GM19043 (cell line): ENCODE data around the gene VSIG10L.

Source experiments
- ATAC-seq: cut with Tn5 transposase; IDR thresholded peaks from one replicate; pipeline ENCODE4 v1.9.1; 2021; ENCODE audit warnings: low read depth; ENCODE audit not compliant: unreplicated experiment

VSIG10L gene

DNA sequence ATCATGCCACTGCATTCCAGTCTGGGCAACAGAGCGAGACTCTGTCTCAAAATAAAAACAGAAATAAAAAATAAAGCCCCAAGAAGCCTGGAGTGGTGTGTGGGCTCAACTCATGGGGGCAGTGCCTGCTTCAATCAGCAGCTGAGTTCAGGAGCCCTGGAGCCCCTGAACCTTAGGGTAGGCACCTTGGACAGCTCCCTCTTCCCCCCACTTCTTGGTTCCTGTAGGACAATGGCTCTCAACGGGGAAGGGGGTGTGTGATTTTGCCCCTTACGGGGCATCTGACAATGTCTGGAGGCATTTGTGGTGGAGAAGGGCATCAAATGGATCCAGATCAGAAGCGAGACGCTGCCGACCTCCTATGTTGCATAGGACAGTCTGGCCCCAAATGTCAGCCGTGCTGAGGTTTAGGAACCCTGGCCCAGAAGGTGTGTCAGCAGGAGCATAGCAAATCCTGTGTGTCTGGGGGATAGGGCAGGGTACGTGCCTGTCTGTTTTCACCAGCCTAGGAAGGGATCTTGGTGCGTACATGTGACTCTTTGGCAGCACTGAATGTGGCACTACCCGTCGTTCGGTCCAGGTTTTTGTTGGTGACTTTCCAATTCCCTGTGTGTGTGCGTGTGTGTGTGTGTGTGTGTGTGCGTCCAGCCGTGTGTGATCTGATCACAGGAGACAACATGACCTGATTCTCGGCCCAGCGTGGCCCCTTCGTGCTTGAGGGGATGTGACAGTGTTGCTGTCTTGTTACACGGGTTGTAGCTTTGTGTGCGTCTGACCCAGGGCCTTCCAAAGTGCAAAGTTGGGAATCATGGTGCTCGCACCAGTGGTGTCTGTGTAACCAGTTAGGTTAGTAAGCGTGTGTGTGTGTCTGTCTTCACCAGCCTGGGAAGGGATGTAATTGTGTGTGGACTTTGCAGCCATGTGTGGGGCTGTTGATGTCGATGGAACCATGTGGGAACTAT, 23.0 kb downstream of the VSIG10L start:
- ATAC-seq, result no peak

DNA sequence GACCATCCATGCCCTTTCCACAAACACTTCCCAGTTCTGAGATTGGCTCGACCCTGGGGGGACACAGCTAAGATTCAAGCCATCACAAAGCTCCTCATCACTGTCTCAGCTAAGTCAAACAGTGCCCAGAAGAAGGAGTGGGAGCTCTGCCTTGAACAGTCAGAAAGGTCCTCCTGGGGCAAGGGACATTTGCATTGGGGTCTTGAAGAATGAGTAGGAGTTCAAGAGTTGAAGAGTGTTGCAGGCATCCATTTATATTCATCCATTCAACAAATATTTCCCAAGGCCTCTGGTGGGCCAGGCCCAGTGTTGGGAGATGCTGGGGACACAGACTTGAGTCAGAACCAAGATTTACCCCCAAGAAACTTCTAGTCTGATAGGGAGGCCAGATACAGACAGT, 24.0 kb downstream of the VSIG10L start:
- no peak for ATAC-seq

GRCh38 chr19:51317376-51317775, 24.6 kb downstream of the VSIG10L start:
- no peak for ATAC-seq

DNA sequence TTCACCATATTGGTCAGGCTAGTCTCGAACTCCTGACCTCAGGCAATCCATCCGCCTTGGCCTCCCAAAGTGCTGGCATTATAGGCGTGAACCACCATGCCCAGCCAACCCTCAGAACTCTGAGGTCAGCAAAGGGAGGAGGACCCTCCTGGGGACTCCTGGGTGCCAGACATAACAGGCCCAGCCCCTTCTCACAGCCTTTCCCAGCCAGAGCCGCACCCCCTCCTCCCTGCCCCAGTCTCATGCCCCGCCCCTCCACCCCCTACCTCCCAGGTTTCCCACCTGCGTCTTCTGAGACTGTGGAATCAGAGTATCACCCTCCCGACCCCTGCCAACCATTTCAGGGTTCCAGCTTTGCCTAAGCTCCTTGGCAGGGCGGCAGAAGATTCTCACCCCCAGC, 25.3 kb downstream of the VSIG10L start:
- ATAC-seq, result no peak

GRCh38 chr19:51311351-51312257, 30.3 kb downstream of the VSIG10L start, which contains the start of gene IGLON5:
TSS of gene IGLON5 (plus strand) at chr19:51311644. CDS start at chr19:51311848, 204 bp downstream.
- no peak for ATAC-seq

DNA sequence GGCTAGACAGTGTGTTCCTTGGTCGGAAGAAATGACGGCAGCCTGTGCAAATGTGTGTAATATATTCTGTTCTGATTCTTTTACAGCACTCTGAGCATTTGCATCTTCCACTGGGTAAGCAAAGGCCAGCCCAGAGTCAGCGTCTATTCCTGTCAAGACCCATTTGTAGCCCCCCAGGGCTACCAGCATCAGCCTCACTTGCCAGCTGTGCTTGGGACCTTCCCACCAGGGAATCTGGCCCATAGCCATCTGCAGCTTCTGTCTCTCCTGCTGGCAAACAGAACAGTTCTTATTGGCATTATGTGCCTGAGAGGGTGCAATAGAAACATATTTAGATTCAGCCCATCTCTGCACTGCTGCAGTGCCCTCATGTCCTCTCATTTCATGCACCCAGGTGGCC, 36.5 kb downstream of the VSIG10L start:
- no peak for ATAC-seq

DNA sequence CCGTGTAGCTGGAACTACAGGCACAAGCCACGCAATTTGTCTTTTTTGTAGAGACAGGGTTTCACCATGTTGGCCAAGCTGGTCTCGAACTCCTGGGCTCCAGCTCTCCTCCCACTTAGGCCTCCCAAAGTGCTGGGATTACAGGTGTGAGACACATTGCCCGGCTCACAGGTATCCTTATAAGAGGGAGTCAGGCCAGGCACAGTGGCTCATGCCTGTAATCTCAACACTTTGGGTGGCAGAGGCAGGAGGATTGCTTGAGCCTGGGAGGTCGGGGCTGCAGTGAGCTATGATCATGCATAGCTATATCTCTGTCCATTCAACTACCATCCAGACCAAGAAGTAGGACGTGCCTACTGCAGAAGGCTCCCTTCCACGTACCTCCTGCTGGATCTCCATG, 40.7 kb downstream of the VSIG10L start:
- no peak for ATAC-seq

- no peak for ATAC-seq
Measured at GRCh38 chr19:51297406-51297805, 44.5 kb downstream of the VSIG10L start.

DNA sequence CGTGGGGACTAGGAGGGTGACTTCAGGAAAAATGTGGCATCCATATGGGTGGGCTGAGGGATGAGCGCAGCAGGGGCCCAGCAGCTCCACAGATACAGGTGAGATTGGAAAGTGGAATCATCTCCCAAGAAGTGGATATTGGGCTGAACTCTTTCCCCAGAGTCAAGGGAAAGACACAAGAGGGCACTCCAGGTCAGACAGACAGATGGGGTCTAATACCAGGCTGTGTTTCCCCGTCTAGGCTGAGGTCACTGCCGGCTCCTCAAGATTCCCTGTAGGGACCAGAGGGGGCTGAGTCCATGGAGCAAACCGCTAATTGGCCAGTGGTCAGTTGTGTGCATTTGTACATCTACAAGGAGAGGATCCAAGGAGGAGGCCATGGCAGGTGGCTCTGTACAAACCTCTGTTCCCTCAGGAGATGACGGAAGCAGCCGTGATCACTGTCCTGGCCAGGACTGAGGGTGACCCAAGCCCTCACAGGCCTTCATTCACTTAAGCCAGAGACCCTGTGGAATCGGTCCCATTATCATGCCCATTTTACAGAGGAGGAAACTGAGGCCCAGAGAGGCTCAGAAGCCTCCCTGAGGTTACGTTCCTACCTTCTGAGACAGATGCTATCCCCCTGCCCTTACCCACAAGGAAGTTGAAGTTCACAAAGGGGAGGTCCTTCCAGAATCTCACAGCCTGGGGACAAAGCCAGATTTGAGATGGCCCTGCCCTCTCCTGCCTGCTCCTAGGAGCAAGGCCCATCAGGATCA, 45.4 kb downstream of the VSIG10L start:
- ATAC-seq, result no peak

DNA sequence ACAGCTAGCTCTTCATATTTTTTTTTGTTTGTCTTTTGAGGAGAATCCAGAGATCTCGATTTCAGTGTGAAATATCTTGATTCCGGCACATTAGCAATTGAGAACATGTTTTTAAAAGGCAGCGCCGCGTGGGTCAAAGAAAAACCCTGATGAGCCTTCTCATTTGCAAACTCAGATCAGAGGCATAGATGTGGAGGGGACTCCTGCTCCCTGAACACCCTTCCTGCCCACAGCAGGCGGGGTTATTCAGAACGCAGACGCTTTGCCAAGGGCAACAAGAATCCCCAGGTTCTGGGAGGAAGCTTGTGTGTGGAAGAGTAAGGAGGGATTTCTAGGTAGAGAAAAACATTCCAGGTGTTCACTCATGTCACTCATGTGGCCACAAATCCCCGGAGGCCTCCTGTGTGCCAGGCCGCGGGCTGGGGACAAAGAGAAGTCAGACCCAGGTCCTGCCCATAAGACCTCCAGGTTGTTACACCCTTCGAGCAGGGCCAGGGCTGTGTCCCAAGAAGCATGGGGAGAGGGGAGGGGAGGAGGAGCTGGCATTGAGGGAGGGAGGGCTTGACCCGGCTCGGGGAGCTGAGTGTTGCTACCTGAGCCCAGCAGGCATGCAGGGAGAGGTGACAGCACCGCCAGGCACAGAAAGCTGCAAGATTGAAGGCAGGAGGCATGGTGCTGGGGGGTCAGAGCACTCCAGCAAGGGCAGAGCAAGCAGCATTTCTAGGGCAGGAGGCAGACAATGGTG, 46.4 kb downstream of the VSIG10L start:
- no peak for ATAC-seq

DNA sequence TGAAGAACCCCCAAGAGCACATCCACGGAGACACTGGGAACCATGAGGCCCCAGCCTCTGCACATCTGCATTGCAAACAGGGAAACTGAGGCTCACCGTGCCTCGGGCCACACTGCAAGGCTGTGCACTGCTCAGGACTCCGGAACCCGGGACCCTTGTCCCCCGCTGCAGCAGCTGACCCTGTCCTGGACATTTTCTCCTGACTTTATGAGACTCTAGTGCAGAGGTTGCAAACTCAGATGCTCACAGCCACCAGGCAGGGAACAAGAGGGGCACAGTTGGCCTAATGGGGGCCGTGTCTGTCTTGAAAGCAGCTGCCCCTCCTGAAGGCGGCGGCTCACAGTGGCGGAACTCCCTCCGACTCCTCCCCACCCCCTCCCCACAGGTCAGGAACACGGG, 47.0 kb downstream of the VSIG10L start:
- no peak for ATAC-seq

- ATAC-seq, result no peak
Measured at GRCh38 chr19:51294211-51294976, 47.5 kb downstream of the VSIG10L start.

DNA sequence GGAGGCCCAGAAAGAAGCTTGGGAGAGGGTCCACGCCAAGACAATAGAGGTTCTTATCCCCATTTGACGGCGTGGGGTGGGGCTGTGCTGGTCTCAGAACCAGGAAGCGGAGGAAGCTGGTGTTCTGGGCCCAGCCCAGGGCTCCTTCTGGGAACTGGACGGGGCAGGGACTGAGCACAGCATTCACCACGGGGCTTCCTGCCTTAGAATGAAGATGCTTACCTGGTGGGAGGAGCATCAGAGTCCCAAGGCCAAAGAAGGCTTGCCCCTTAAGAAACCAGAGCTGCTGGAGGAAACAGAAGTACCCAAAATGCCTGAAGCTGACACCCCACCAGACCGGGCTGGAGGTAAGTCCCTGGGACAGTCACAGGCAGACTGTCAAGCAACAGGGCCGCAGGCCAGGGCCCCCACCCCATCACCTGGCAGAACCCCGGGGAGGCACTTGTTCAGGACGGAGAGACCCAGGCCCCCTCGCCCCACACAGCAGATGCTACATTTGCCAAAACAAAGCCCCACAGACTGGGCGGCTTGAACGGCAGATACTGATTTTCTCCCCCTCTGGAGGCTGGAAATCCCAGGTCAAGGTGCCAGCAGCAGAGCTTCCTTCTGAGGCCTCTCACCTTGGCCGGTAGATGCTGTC, 48.2 kb downstream of the VSIG10L start:
- no peak for ATAC-seq

DNA sequence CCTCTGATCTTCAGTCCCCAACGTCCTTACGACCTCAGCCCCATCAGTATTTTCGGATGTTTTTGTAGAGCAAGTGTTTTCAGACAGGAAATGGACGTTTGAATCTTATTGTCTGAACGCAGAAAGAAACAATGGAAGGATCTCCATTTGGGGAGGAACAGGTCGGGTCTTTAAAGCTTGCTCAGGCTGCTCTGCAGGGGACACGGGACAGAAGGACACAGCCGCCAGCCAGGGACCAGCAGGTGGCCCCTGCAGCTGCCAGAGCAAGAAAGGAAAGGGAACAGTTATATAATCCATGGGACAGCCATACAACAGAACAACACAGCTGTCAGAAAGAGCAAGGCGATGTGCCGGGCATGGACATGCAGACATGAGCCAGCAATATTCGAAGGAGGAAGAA, 49.0 kb downstream of the VSIG10L start:
- no peak for ATAC-seq

- no peak for ATAC-seq
Measured at GRCh38 chr19:51289635-51290034, 52.3 kb downstream of the VSIG10L start.

GRCh38 chr19:51285682-51286081, 56.3 kb downstream of the VSIG10L start:
- no peak for ATAC-seq

DNA sequence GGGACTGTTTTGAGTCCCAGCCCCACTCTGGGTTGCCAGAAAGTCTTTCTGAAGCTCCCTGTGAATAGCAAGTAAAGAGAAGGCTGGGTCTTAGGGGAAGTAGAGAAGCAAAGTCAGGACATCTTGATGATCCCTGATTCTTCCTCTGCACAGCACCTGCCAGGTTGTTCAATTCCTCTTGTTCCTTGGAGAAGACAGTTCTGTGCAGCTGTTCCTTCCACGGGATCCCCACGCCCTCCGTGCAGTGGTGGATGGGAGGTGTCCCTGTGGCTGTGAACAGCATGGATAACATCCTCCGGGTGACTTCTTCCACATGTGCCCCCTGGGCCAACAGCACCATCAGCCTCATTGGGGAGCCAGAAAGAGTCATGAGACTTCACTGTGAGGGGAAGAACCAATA, 59.6 kb downstream of the VSIG10L start:
- ATAC-seq, result no peak
